Caco-2 (cell line): ENCODE measurements around the gene CCRL2. TPM values are rescaled to one million over a fixed set of nuclear protein-coding genes. Genes with fewer than 3 reads are reported as not detected.

ENCODE experiments used
- BruUV-seq: library from RNA; stranded (reverse); fragments of 400-500 nt; replicated peaks from 2 replicates; lab custom pipeline; 2021; lab: Mats Ljungman, UMichigan
- CTCF ChIA-PET: fragments of 300-600 bp; sonication (Branson Sonifier 250); formaldehyde crosslinking; loops from one replicate; lab custom pipeline; 2022; ENCODE audit warnings: antibody characterized with exemption; lab: Charles Lee
- POLR2A ChIA-PET: fragments of 300-600 bp; sonication (Branson Sonifier 250); formaldehyde crosslinking; loops from one replicate; lab custom pipeline; 2022; ENCODE audit warnings: antibody characterized with exemption; lab: Charles Lee
- DNase-seq, 2 experiments: peaks; one replicate each; pipeline versions ENCODE4 v3.0.0 to v3.0.0-alpha.2; 2020 to 2022
- H3K27me3 ChIP-seq: replicated peaks from 2 replicates; pipeline ENCODE4 v1.6.0; 2011; ENCODE audit warnings: low read length; ENCODE audit not compliant: control insufficient read depth, insufficient read depth
- H3K36me3 ChIP-seq: 2 replicates; pipeline ENCODE4 v1.5.1; 2011; ENCODE audit warnings: low read length; ENCODE audit not compliant: control insufficient read depth, insufficient read depth
- H3K4me1 ChIP-seq: fragments of 250-450 bp; sonication (Bioruptor Pico); 2 replicates; pipeline ENCODE4 v1.5.1; 2020; ENCODE audit warnings: mild to moderate bottlenecking
- H3K4me3 ChIP-seq: 2 replicates; pipeline ENCODE4 v1.5.1; 2011; ENCODE audit warnings: low read depth, mild to moderate bottlenecking, control low read depth, low read length
- H3K9me3 ChIP-seq: fragments of 250-450 bp; sonication (Bioruptor Pico); 2 replicates; pipeline ENCODE4 v1.5.1; 2020; ENCODE audit warnings: mild to moderate bottlenecking, moderate library complexity
- H3K27ac Mint-ChIP-seq: one replicate; pipeline ENCODE4 v1.8.0; 2022; ENCODE audit warnings: mixed read lengths; ENCODE audit not compliant: unreplicated experiment
- H3K27me3 Mint-ChIP-seq: one replicate; pipeline ENCODE4 v1.8.0; 2022; ENCODE audit warnings: mixed read lengths; ENCODE audit not compliant: insufficient read depth, unreplicated experiment
- H3K36me3 Mint-ChIP-seq: one replicate; pipeline ENCODE4 v1.8.0; 2022; ENCODE audit warnings: mild to moderate bottlenecking, mixed read lengths; ENCODE audit not compliant: insufficient read depth, unreplicated experiment
- H3K4me1 Mint-ChIP-seq: one replicate; pipeline ENCODE4 v1.8.0; 2022; ENCODE audit warnings: low read depth, mixed read lengths; ENCODE audit not compliant: unreplicated experiment
- H3K4me3 Mint-ChIP-seq: one replicate; pipeline ENCODE4 v1.8.0; 2022; ENCODE audit warnings: mild to moderate bottlenecking, moderate library complexity, mixed read lengths; ENCODE audit not compliant: unreplicated experiment
- H3K9me3 Mint-ChIP-seq: one replicate; pipeline ENCODE4 v1.8.0; 2022; ENCODE audit warnings: mixed read lengths; ENCODE audit not compliant: unreplicated experiment
- CTCF ChIP-seq, 2 experiments: fragments of 200-600 bp in 1 of 2; IDR thresholded peaks; 1 replicate in 1 of 2; 2 replicates in 1 of 2; pipeline versions ENCODE4 v1.5.1 to v1.8.0; 2011 to 2022; ENCODE audit warnings: antibody characterized with exemption in 1 of 2, control low read depth in 1 of 2, inconsistent platforms in 1 of 2, low read depth in 1 of 2, low read length in 1 of 2, mild to moderate bottlenecking in 1 of 2, moderate library complexity in 1 of 2; ENCODE audit not compliant: insufficient read depth in 1 of 2, severe bottlenecking in 1 of 2, unreplicated experiment in 1 of 2
- intact Hi-C: fragments of 100-400 bp; cut with micrococcal nuclease; formaldehyde crosslinking; loops from one replicate; pipeline ENCODE4 v1.10.0; 2022; ENCODE audit not compliant: unreplicated experiment
- total RNA-seq: library from RNA; stranded (reverse); gene quantifications from 2 replicates; pipeline ENCODE4 v1.2.3, GENCODE V29; 2022

Gene CCRL2
- total RNA-seq, 1 experiment from 2014 or later: 1.0 TPM

- Histone ChIP-seq H3K4me3 (no peak overlapping the region), H3K27me3 (no peaks in the 10 kb centered on the region), H3K4me1 (no peaks in the 10 kb centered on the region), H3K9me3 (no peaks in the 10 kb centered on the region), H3K36me3 (no peaks in the 10 kb centered on the region)
- ChIA-PET CTCF (interaction anchor here (0.7 kb wide), 1 partner anchor 1673 kb away, joined by 3 read pairs; no protein-coding TSS in a partner anchor), POLR2A (no interaction called here)
- Mint-ChIP-seq H3K4me1 (peaks cover 8% of the 10 kb centered on the region), H3K36me3 (no peaks in the 10 kb centered on the region), H3K27ac (no peak overlapping the region), H3K9me3 (peaks cover 3% of the 10 kb centered on the region), H3K27me3 (no peaks in the 10 kb centered on the region), H3K4me3 (no peak overlapping the region)
- BruUV-seq: no TSS peak
- TF ChIP-seq CTCF (IDR thresholded peaks at IDR 0.05; ENCODE audit: insufficient read depth in 1 of 2, low read depth in 1 of 2, low read length in 1 of 2, severe bottlenecking in 1 of 2, unreplicated experiment in 1 of 2): no peak
- intact Hi-C loops: no loop called here
- no peak for DNase-seq
These were observed 25.4 kb upstream of the CCRL2 start for GRCh38 chr3:46381625-46382024.

GRCh38 chr3:46383211-46383950, 23.7 kb upstream of the CCRL2 start:
- no peak for TF ChIP-seq CTCF (IDR thresholded peaks at IDR 0.05; ENCODE audit: insufficient read depth in 1 of 2, low read depth in 1 of 2, low read length in 1 of 2, severe bottlenecking in 1 of 2, unreplicated experiment in 1 of 2)
- H3K36me3 ChIP-seq: no peaks in the 10 kb centered on the region
- ChIA-PET POLR2A (no interaction called here), CTCF (no interaction called here)
- H3K27me3 ChIP-seq: no peaks in the 10 kb centered on the region
- no peaks in the 10 kb centered on the region for H3K9me3 ChIP-seq
- no peak overlapping the region for H3K4me3 ChIP-seq
- Mint-ChIP-seq H3K36me3 (no peaks in the 10 kb centered on the region), H3K4me1 (peaks cover 8% of the 10 kb centered on the region), H3K9me3 (peaks cover 6% of the 10 kb centered on the region), H3K27ac (no peak overlapping the region), H3K4me3 (no peak overlapping the region), H3K27me3 (no peaks in the 10 kb centered on the region)
- intact Hi-C loops: no loop called here
- DNase-seq: no peak
- no TSS peak for BruUV-seq
- H3K4me1 ChIP-seq: no peaks in the 10 kb centered on the region

GRCh38 chr3:46383951-46384330, 23.1 kb upstream of the CCRL2 start:
- no peak for DNase-seq
- CTCF ChIA-PET: interaction anchor here (0.6 kb wide), 1 partner anchor 49 kb away, joined by 3 read pairs; no protein-coding TSS in a partner anchor
- Mint-ChIP-seq H3K27ac (no peak overlapping the region), H3K4me1 (peaks cover 8% of the 10 kb centered on the region), H3K36me3 (no peaks in the 10 kb centered on the region), H3K4me3 (no peak overlapping the region), H3K27me3 (no peaks in the 10 kb centered on the region), H3K9me3 (peaks cover 6% of the 10 kb centered on the region)
- POLR2A ChIA-PET: no interaction called here
- BruUV-seq: no TSS peak
- no peaks in the 10 kb centered on the region for H3K9me3 ChIP-seq
- no peaks in the 10 kb centered on the region for H3K27me3 ChIP-seq
- intact Hi-C loops: no loop called here
- H3K4me1 ChIP-seq: no peaks in the 10 kb centered on the region
- TF ChIP-seq CTCF (IDR thresholded peaks at IDR 0.05; ENCODE audit: insufficient read depth in 1 of 2, low read depth in 1 of 2, low read length in 1 of 2, severe bottlenecking in 1 of 2, unreplicated experiment in 1 of 2): no peak
- no peak overlapping the region for H3K4me3 ChIP-seq
- no peaks in the 10 kb centered on the region for H3K36me3 ChIP-seq
